Uterus (tissue), 2 donors: ENCODE measurements around the gene CLDN20.

Experiments
- CTCF ChIP-seq, 4 experiments: fragments of 200-600 bp in 2 of 4; fragments of 450-650 bp in 2 of 4; sonication (generic) in 2 of 4; IDR thresholded peaks; one replicate each; pipeline ENCODE4 v1.5.1; 2016 to 2019; ENCODE audit warnings: antibody characterized with exemption in 4 of 4, mild to moderate bottlenecking in 2 of 4, moderate library complexity in 1 of 4
- POLR2A ChIP-seq, 2 donors: fragments of 450-650 bp; IDR thresholded peaks; one replicate each; pipeline ENCODE4 v1.6.1; 2016; ENCODE audit warnings: antibody characterized with exemption in 2 of 2, mild to moderate bottlenecking in 1 of 2, moderate library complexity in 1 of 2

DNA sequence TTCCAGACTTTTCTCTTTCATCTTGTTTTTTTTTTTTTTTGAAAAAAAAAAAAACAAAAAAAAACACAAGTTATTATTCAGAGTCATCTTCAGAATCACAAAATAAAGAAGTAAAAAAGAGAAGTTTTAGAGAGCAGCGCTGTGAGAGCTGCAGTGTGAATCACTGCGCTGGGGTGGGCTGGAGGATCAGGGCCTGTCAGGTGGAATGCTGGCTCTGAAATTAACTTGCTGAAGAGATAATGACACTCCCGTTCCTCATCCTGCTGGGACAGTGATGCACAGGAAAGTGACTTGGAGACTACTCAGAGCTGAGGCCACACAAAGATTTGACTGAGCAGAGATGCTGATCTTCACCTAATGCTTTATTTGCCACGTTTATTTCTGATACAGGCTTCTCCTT is 42.7 kb upstream of the CLDN20 start:
- TF ChIP-seq POLR2A (IDR thresholded peaks at IDR 0.05) = no peak
- no peak for TF ChIP-seq CTCF (IDR thresholded peaks at IDR 0.05)
